Stimulated activated CD8-positive, alpha-beta memory T cell treated with anti-CD3 and anti-CD28 coated beads, Interleukin-12 subunit alpha, Interleukin-12 subunit beta, amount 100 ng/mL, for 24 hours (primary cell): ENCODE data around the gene ASIC1.
"Not testable (repeated sequence)": the region's sequence is repeated elsewhere in the genome, so short reads cannot be mapped to it uniquely, and the experiment has no call there.

Experiments used
- DNase-seq: peaks from one replicate; pipeline ENCODE4 v3.0.0-alpha.2; 2020; ENCODE audit errors: extremely low read depth

Gene ASIC1

DNA sequence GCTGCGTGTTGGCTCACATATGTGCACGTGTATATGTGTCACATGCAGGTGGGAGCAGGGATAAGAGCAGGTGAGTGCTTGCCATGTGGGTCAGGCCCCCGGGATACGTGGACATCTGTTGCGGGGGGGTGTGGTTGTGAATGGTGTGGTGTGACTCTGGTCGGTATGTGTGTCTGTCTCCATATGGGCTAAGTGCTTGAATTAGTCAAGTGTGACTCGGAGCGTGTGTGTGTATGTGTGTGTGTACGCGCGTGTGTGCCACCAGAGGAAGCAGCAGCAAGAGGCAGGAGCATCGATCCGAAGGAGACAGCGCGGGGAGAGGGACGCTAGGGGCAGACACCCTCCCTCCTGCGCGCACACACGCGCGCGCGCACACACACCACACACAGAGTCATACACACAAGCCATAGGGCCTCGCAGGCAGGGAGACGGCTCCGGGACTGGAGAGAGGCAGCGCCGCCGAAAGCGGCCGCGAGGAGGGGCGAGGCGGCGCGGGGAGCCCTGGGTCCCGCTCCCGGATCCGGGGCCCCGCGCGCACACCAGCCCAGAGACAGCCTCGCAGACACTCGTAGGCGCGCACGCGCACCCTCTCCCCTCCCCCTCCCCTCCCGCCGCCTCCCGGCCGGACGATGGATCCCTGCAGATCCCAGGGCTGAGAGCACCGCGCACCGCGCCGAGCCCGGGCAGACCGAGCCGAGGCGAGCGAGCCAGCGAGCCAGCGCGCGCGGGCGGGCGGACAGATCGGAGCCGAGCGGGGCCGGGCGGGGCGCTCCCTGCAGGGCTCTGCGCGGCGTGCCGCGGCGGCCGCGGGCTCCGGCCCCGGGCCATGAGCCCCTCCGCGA lies at the start of gene ASIC1:
ASIC1 (plus strand) TSS at position 597 of the 842 bp plus-strand sequence. CDS start 1,171 bp downstream, outside the sequence.
- DNase-seq: no peak

DNA sequence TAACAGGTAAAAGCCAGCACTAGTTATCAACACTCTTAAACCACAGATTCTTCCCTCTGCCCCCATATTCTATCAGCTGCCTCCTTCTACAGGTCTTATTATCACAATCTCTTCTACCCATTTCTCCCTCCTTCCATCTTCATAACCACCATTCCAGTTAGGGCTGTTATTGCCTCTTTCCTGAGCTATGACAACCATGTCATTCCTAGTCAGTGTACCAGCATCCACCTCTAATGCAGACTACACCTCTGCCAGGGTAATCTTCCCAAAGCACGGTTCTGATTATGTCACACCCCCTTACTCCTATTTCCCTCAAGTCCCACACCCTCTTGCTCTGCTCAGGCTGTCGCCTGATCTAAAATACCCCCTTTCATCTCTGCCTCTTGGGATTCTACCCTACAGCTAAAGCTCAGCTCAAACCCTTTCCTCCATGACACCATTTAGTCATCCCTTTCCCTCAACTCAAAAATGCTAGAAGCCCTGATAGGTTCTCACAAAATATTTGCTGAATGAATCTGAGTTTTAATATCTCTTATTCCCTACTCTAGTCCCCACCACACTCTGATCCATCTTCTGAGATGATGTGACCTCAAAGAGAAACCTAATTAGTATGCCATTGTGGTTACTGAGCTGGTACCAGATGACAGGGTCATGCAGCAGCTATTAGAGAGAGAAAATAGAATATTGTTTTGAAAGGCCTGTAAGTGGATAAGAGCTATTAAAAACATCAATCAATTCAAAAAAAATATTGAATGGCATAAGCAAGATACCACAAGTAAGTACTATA lies 43.8 kb upstream of the ASIC1 start:
- no peak for DNase-seq

GRCh38 chr12:50014342-50014741 lies 43.1 kb upstream of the ASIC1 start:
- DNase-seq: no peak

DNA sequence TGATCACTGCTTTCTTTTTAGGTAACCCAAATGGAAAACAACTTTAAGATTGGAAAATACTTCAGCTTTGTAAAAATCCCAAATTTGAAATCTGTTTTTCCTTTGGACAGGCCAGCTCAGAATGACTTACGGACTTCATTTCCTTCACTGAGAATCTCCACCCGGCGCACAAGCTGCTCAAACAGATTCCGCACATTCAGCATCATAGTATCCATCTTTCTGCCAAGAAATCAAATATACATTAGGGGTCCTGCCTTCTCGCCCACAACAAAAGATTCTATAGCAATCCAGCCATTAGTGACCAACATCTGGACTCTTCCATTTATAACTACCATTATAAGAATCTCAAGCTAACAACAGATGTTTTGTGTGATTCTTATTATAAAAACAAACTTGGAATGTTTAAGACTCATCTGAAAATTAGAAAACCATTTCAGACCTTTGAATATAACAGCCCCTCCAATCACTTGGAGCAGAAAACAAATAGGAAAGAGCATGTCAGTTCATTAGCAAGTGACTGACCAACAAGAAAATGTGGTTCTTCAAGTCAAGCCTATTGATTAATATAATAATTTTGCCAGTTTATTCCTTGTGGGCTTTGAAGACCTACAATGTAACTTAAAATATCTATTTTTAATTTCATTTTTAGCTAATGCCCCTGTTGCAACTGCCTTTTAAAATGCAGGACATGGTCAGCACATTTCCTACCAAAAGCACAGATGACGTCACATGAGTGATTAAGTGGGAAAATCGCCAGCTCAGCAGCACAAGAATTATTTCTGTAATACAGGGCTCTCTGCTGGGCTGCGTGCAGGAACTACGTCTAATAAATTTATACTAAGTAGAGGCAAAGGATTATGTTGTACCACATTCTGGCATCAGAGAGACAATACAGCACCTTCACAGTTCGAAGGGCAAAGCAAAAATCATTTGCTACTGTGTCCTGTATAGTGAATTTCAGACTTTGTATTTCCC lies 40.6 kb upstream of the ASIC1 start:
- DNase-seq: no peak

- DNase-seq: no peak
Observed at GRCh38 chr12:50017641-50018040, 39.8 kb upstream of the ASIC1 start.

GRCh38 chr12:50018154-50018553 lies 39.2 kb upstream of the ASIC1 start:
- no peak for DNase-seq

- no peak for DNase-seq
Observed at GRCh38 chr12:50018968-50019367, 38.4 kb upstream of the ASIC1 start.

GRCh38 chr12:50019524-50019923 lies 37.9 kb upstream of the ASIC1 start:
- no peak for DNase-seq

DNA sequence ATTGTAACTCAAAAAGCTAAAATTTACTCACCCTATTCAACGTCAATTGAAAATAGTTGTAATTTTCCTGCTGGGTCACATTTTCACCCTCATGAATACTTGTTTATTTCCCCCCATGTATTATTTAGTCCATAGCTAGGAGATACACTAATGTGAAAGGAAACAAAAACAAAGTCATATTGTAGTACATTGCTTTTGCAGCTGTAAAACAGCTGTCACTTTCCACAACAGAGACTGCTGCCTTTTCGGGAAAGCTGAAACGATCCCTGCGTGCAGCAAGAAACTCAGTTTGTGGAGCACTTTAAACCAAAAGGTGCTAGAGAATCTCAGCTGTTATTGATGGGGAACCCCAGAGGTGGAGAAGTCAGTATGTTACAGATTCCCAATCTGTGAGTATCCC lies 36.4 kb upstream of the ASIC1 start:
- no peak for DNase-seq

DNA sequence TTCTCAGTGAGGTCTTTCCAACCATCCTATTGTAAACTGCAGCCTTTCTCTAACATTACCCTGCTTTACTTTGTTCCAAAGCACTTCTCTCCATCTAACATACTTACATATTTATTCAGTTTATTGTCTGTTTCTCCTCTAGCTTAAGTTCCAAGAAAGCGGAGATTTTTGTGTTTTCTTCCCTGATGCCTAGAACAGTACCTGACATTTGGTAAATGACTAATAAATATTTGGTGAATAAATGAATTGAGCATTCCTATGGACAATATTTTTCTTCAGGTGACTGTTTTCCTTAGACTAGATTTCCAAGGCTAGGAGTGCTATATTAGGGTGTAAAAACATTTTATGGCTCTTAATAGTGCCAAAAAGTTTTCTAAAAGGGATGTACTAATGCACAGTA lies 34.5 kb upstream of the ASIC1 start:
- DNase-seq: no peak

DNA sequence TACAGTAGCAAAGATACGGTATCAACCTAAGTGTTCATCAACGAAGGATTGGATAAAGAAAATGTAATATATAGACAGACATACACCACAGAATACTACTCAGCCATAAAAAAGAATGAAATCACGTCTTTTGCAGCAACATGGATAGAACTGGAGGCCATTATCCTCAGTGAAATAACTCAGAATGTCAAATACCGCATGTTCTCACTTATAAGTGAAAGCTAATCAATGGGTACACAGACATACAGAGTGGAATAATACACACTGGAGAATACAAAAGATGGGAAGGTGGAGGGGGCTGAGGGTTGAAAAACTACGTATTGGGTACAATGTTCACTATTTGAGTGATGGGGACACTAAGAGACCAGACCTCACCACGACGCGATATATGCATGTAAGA lies 33.2 kb upstream of the ASIC1 start:
- no peak for DNase-seq

DNA sequence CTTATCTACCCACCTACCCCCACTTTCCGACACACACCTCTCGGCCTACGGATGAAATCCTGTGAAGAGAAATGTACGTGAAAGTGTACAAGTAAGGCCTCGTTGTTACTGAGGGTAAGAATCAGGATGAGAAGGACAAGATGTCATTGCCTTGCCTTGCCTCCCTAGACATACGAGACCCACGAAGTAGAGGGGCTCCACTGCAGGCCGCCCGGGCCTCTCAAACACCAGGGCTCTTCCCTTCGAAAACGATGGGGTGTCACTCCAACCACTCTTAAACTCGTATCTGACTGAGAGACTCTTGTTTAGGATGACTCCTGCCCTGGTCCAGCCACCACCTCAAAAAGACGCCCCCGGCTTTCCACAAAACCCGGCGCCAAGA lies 32.6 kb upstream of the ASIC1 start:
- no peak for DNase-seq

- peak; percentile 85 for DNase-seq
Observed at GRCh38 chr12:50025187-50026059, 32.0 kb upstream of the ASIC1 start, which contains the start of gene RACGAP1. Gene RACGAP1, minus strand, starts transcription at chr12:50025494. Its CDS starts 8,779 bp downstream, at chr12:50016715.

GRCh38 chr12:50026691-50027090 lies 30.7 kb upstream of the ASIC1 start:
- no peak for DNase-seq

DNA sequence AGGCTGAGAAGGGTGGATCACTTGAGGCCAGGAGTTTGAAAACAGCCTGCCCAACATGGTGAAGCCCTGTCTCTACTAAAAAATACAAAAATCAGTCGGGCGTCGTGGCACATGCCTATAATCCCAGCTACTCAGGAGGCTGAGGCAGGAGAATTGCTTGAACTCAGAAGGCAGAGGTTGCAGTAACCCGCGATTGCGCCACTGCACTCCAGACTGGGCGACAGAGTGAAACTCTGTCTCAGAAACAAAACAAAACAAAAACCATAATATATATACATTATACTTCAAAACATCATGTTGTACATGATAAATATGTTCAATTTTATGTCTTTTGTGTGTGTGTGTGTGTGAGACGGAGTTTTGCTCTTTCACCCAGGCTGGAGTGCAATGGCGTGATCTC lies 26.9 kb upstream of the ASIC1 start:
- DNase-seq: not testable (repeated sequence)

DNA sequence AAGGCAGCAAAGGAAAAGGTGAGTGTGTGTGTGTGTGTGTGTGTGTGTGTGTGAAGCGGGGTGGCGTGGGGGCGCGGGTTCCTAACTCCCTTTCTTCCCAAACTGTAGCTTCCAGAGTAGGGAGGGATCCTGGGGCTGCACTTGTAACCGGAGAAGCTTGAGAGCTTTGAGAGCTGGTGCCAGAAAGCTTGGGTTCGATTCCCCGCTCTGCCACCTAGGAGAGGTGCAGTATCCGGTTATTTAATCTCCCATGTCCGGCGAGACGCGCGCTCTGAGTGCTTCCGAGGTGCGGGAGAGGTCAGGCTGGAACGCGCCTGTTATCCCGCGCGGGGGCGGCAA lies 24.9 kb upstream of the ASIC1 start:
- DNase-seq: no peak

- DNase-seq: no peak
Observed at GRCh38 chr12:50032854-50033581, 24.4 kb upstream of the ASIC1 start.

DNA sequence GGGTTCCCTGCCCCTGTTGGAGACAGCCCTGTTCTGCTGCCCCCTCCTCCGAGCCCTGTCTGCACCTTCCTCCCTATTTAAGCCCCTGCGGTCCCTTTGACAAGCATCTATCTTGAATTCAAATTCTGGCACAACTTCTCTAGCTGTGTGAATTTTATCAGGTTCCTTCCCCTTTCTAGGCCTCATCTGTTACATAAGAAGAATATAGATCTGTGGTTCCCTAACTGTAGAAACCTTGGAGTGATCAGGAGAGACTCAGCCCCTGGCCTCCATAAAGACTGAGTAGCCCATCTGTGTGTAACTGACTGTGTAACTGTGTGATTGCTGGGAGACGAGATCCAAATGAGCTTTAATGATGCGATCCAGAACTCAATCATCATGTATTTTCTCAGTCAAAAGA lies 19.1 kb upstream of the ASIC1 start:
- DNase-seq: no peak

DNA sequence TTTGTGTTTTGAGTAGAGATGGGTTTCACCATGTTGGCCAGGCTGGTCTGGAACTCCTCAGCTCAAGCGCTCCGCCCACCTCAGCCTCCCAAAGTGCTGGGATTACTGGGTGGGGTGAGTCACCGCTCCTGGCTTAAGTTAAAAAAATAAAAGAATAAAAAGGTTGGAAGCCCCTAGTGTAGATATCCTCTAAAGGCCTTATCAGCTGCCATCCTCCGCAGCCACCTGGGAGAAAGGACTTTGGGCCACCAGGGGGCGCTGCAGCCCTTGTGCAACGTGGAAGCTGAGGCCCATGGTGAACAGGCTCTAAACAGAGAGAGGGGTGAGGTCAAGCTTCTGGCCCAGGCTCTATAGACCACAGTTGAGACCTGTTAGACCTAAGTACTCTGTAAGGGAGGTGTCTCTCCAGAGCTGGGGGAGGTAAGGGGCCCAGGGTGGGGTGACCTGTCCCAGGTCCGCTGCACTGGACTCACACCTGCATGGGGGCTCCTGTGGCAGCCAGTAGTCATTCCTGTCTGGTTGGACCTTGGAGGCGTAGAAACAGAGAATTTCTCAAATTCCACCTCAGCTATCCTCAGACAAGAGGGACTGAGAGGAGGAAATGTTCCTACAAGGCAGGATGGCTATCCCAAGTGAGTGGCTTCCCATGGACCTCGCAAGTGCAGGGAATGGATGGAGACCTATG lies 18.1 kb upstream of the ASIC1 start:
- peak; percentile 75 for DNase-seq

DNA sequence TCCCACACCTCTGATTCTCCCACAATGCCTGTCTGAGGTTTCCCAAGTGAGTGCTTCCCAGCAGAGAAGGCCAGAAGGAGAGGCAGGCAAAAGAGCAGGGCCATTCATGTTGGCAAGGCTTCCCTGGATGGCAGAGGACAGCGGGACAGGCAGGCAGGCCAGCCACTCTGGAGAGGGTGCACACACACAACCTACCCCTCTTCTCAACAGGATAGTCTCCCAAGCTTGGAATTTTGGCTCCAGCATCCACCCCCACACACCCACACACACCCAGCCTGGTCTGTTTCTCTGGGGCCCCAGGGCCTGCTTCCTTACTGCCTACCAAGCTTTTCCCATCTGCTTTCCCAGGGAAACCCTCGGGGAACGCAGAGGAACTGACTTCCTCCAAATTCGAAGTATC lies 16.7 kb upstream of the ASIC1 start:
- DNase-seq: no peak
